HepG2 (cell line): Measurements from ENCODE around the gene DNAJB2. TPM values are rescaled to one million over a fixed set of nuclear protein-coding genes. Genes with fewer than 3 reads are reported as not detected.

ENCODE experiments used
- DNMT1 ChIP-seq: sonication (generic); formaldehyde crosslinking; IDR thresholded peaks from 2 replicates; pipeline ENCODE4 v1.5.1; 2020; ENCODE audit warnings: mild to moderate bottlenecking, missing genetic modification reagents
- FOXP4 ChIP-seq: sonication (generic); formaldehyde crosslinking; IDR thresholded peaks from 2 replicates; pipeline ENCODE4 v1.4.0; 2020; ENCODE audit warnings: missing genetic modification reagents
- HMGXB4 ChIP-seq, 2 experiments: sonication (generic) in 1 of 2; formaldehyde crosslinking in 1 of 2; IDR thresholded peaks; 2 replicates each; pipeline versions ENCODE4 v1.4.0 to v1.6.1; 2018 to 2020; ENCODE audit warnings: missing genetic modification reagents in 2 of 2, borderline replicate concordance in 1 of 2, low read depth in 1 of 2, mild to moderate bottlenecking in 1 of 2, missing biosample characterization in 1 of 2
- HNF4A ChIP-seq: sonication (generic); formaldehyde crosslinking; IDR thresholded peaks from 2 replicates; pipeline ENCODE4 v1.4.0; 2020; ENCODE audit warnings: missing genetic modification reagents
- IKZF4 ChIP-seq: sonication (generic); formaldehyde crosslinking; IDR thresholded peaks from 2 replicates; pipeline ENCODE4 v1.5.1; 2020; ENCODE audit warnings: borderline replicate concordance, mild to moderate bottlenecking, low read depth, missing genetic modification reagents; ENCODE audit errors: not compliant biosample characterization
- MLXIP ChIP-seq: sonication (generic); formaldehyde crosslinking; IDR thresholded peaks from 2 replicates; pipeline ENCODE4 v1.9.0; 2021; ENCODE audit warnings: missing genetic modification reagents, borderline replicate concordance
- NFYC ChIP-seq: IDR thresholded peaks from 2 replicates; pipeline ENCODE4 v1.6.1; 2016; ENCODE audit warnings: missing genetic modification reagents, missing compliant biosample characterization
- SYNCRIP ChIP-seq: fragments of 200-400 bp; formaldehyde crosslinking; IDR thresholded peaks from 2 replicates; pipeline ENCODE4 v1.6.1; 2018; ENCODE audit warnings: mild to moderate bottlenecking, low read depth, low read length; ENCODE audit not compliant: insufficient read depth
- WIZ ChIP-seq: sonication (generic); formaldehyde crosslinking; IDR thresholded peaks from 2 replicates; pipeline ENCODE4 v1.5.1; 2020; ENCODE audit warnings: mild to moderate bottlenecking, missing genetic modification reagents
- ZNF180 ChIP-seq: sonication (generic); formaldehyde crosslinking; IDR thresholded peaks from 2 replicates; pipeline ENCODE4 v1.4.0; 2020; ENCODE audit warnings: low read depth, missing genetic modification reagents, borderline replicate concordance
- ZNF746 ChIP-seq: sonication (generic); formaldehyde crosslinking; IDR thresholded peaks from 2 replicates; pipeline ENCODE4 v1.8.0; 2022; ENCODE audit warnings: mild to moderate bottlenecking, missing genetic modification reagents
- ZNF792 ChIP-seq: IDR thresholded peaks from 2 replicates; pipeline ENCODE4 v1.6.1; 2016
- ZSCAN31 ChIP-seq: sonication (generic); formaldehyde crosslinking; IDR thresholded peaks from 2 replicates; pipeline ENCODE4 v1.5.0; 2020; ENCODE audit warnings: low read depth, mild to moderate bottlenecking, missing genetic modification reagents
- ZSCAN5A ChIP-seq: sonication (generic); formaldehyde crosslinking; IDR thresholded peaks from 2 replicates; pipeline ENCODE4 v1.8.0; 2022; ENCODE audit warnings: mild to moderate bottlenecking, missing genetic modification reagents, borderline replicate concordance
- polyA plus RNA-seq, 8 experiments: library from polyadenylated mRNA; depleted of rRNA in 3 of 8; stranded (reverse) in 7 of 8; unstranded in 1 of 8; fragments of >200 nt; fragmentation: Illumina TruSeq in 4 of 8; extraction: Trizol in 4 of 8; gene quantifications; 2 replicates each; pipeline versions ENCODE4 v1.2.1 to v1.2.3, GENCODE V29; 2011 to 2016; ENCODE audit warnings: low read depth in 4 of 8, missing spikeins in 1 of 8, mixed read lengths in 1 of 8; ENCODE audit not compliant: insufficient read depth in 1 of 8
- total RNA-seq, 5 experiments: library from RNA; depleted of rRNA; stranded (reverse); fragments of >200 nt; fragmentation: Illumina TruSeq; extraction: Trizol; gene quantifications; 2 replicates each; pipeline ENCODE4 v1.2.3, GENCODE V29; 2016; ENCODE audit warnings: low read depth in 1 of 5

Gene DNAJB2
- total and polyA plus RNA-seq, 2 of the 13 experiments (the other 11 are each of a cell fraction or from before 2014, with no cell fraction given), result 21.3 to 31.1 TPM

GRCh38 chr2:219249203-219249980, 29.8 kb upstream of the DNAJB2 start (continued):
- TF ChIP-seq ZNF180 (no peak), DNMT1 (no peak), ZNF746 (CRISPR knock-in tag) (peak; percentile 80; the same call in 1 of the 2 replicates), HNF4A (peak; percentile 51), HMGXB4 (CRISPR knock-in tag; IDR thresholded peaks at IDR 0.05; ENCODE audit: borderline replicate concordance in 1 of 2, low read depth in 1 of 2) (peak in 1 of 2 experiments; percentile 70; a peak in 3 of 4 replicates), ZNF792 (CRISPR knock-in tag) (no peak; the same call in 1 of the 2 replicates), IKZF4 (CRISPR knock-in tag) (no peak), FOXP4 (peak; percentile 86), MLXIP (no peak), ZSCAN31 (CRISPR knock-in tag) (peak; percentile 80), SYNCRIP (no peak), WIZ (CRISPR knock-in tag) (no peak), NFYC (CRISPR knock-in tag) (no peak), ZSCAN5A (CRISPR knock-in tag) (0 out of 2 replicates have a peak, but pooled peaks have one; percentile 34)
